C1 segment of cervical spinal cord (tissue), 14 donors: Measurements from ENCODE around the gene MOB3B.

ENCODE experiments used
- DNase-seq, 14 donors: peaks; one replicate each; lab custom pipeline; 2025; lab: John Stamatoyannopoulos, UW

The MOB3B gene

GRCh38 chr9:27367921-27368315 is 161.7 kb downstream of the MOB3B start:
- no peak for DNase-seq

- DNase-seq, result no peak
Observed at GRCh38 chr9:27367175-27367798, 162.3 kb downstream of the MOB3B start.

GRCh38 chr9:27365707-27366376 is 163.8 kb downstream of the MOB3B start:
- no peak for DNase-seq

- DNase-seq, result no peak
Observed at GRCh38 chr9:27362447-27363210, 167.0 kb downstream of the MOB3B start.

- no peak for DNase-seq
Observed at GRCh38 chr9:27361492-27361891, 168.1 kb downstream of the MOB3B start.

GRCh38 chr9:27359763-27360162 is 169.9 kb downstream of the MOB3B start:
- no peak for DNase-seq

GRCh38 chr9:27358007-27358406 is 171.6 kb downstream of the MOB3B start:
- no peak for DNase-seq

- DNase-seq, result no peak
Observed at GRCh38 chr9:27356446-27356845, 173.2 kb downstream of the MOB3B start.

- DNase-seq, result no peak
Observed at GRCh38 chr9:27355166-27355565, 174.4 kb downstream of the MOB3B start.

GRCh38 chr9:27353474-27354229 is 176.0 kb downstream of the MOB3B start:
- peak in 12 of 14 donors; percentile 33 to 98 (median 78) for DNase-seq

GRCh38 chr9:27353166-27353473 is 176.5 kb downstream of the MOB3B start:
- no peak for DNase-seq

- DNase-seq, result peak in 3 of 14 donors; percentile 18 to 47 (median 39)
Observed at GRCh38 chr9:27352457-27353165, 177.0 kb downstream of the MOB3B start.

GRCh38 chr9:27351438-27351837 is 178.2 kb downstream of the MOB3B start:
- peak in 12 of 14 donors; percentile 24 to 88 (median 78) for DNase-seq

GRCh38 chr9:27350382-27350976 is 179.1 kb downstream of the MOB3B start:
- peak in 1 of 14 donors; percentile 43 for DNase-seq

- no peak for DNase-seq
Observed at GRCh38 chr9:27349698-27350080, 179.9 kb downstream of the MOB3B start.

GRCh38 chr9:27348785-27349697 is 180.6 kb downstream of the MOB3B start:
- DNase-seq, result no peak

- no peak for DNase-seq
Observed at GRCh38 chr9:27347889-27348288, 181.7 kb downstream of the MOB3B start.

- DNase-seq, result peak in 6 of 14 donors; percentile 26 to 74 (median 46)
Observed at GRCh38 chr9:27344776-27345175, 184.8 kb downstream of the MOB3B start.

GRCh38 chr9:27341545-27342294 is 187.9 kb downstream of the MOB3B start:
- DNase-seq, result no peak
